ENCODE measurements around the gene UBE2F. TPM values are rescaled to one million over a fixed set of nuclear protein-coding genes. Genes with fewer than 3 reads are reported as not detected.

UBE2F gene
- total RNA-seq, 1 experiment from 2014 or later = 62.1 TPM

DNA sequence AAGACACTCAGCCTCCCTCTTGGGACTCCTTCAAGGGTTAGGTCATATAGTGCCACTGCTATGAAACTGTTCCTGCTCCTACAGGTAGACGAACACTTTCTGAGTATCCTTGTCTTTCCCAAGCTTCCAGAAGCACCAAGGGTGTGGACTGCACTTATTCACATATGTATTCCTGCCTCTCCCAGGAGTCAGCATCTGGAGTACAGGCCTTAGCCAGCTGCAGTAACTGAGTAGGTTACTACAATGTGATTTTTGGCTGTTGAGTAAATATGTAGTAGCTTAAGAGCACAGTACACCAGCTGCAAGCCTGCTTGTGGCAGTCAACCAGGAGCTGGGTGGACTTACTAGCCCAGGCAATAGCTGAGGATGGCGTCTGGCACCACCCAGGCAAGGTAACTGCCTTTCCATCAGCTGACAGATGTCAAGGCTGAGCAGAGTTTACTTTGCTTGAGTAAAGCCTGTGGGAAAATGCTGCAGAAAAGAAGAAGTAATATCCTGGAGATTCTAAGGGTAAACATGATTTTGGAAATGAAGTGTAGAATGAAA, 80.0 kb downstream of the UBE2F start:
- Histone ChIP-seq H3K4ac (ENCODE audit: low read depth, low read length) (no peak overlapping the region), H2BK15ac (ENCODE audit: low read depth, low read length) (no peak overlapping the region), H4K20me1 (ENCODE audit: control insufficient read depth, insufficient read depth, insufficient read length) (no peaks in the 10 kb centered on the region), H3K79me1 (ENCODE audit: insufficient read depth, low read depth, low read length, poor library complexity, severe bottlenecking) (no peaks in the 10 kb centered on the region), H3K56ac (ENCODE audit: insufficient read length, low read depth, low read length) (no peak overlapping the region), H3K79me2 (ENCODE audit: insufficient read depth, low read length) (no peaks in the 10 kb centered on the region), H3K27ac (ENCODE audit: insufficient read length, low read depth, low read length) (no peak overlapping the region), H3K27me3 (ENCODE audit: insufficient read depth, low read length) (no peaks in the 10 kb centered on the region), H3K4me1 (ENCODE audit: insufficient read depth, low read length) (no peaks in the 10 kb centered on the region), H4K5ac (ENCODE audit: insufficient read length, low read depth, low read length) (no peak overlapping the region), H2BK5ac (ENCODE audit: insufficient read length, low read length) (no peak overlapping the region), H3T11ph (ENCODE audit: low read length) (no peak overlapping the region), H4K91ac (ENCODE audit: insufficient read length, low read depth, low read length) (no peak overlapping the region), H2BK20ac (ENCODE audit: low read depth, low read length, poor library complexity, severe bottlenecking) (no peak overlapping the region), H2BK12ac (ENCODE audit: insufficient read length, low read depth, low read length) (no peak overlapping the region), H2AK5ac (ENCODE audit: insufficient read length, low read length) (no peak overlapping the region), H3K9me3 (ENCODE audit: control insufficient read depth, low read depth, low read length) (no peaks in the 10 kb centered on the region), H3K9ac (ENCODE audit: extremely low read depth, insufficient read length, low read length) (no peak overlapping the region), H3K18ac (ENCODE audit: insufficient read length, low read depth, low read length) (no peak overlapping the region), H3K23ac (ENCODE audit: insufficient read length, low read depth, low read length) (no peak overlapping the region), H3K4me2 (ENCODE audit: insufficient read depth, insufficient read length, low read length) (no peak overlapping the region), H4K8ac (replicated peaks; ENCODE audit: insufficient read length, low read depth, low read length) (no peak overlapping the region), H3K14ac (ENCODE audit: insufficient read depth, low read length) (no peak overlapping the region), H2BK120ac (ENCODE audit: low read depth, low read length, poor library complexity, severe bottlenecking) (no peak overlapping the region), H3K23me2 (ENCODE audit: insufficient read length, low read depth, low read length, poor library complexity, severe bottlenecking) (no peaks in the 10 kb centered on the region), H2AFZ (ENCODE audit: low read length) (no peak overlapping the region)
- peaks cover 7 to 44% (median 20%) of the 10 kb centered on the region in 3 experiments; a peak in 6 of 7 replicates for H3K36me3 Mint-ChIP-seq (ENCODE audit: insufficient read depth in 1 of 3, low read depth in 3 of 3)
- H3K4me1 Mint-ChIP-seq = 0 out of 4 replicates have a peak, but pooled peaks cover 0 to 2% of the 10 kb centered on the region in 2 experiments
- no peak overlapping the region for H3K27ac Mint-ChIP-seq
- peaks cover 15% of the 10 kb centered on the region for H3K27me3 Mint-ChIP-seq (ENCODE audit: low read depth)
- no CpG with 5 or more reads among the region's 2 CpGs for WGBS (ENCODE audit: extremely low coverage, insufficient read length, low lambda C conversion rate)
- peaks cover 11 to 20% of the 10 kb centered on the region in 2 experiments for H3K9me3 Mint-ChIP-seq
- no peak for DNase-seq
- no peak overlapping the region for H3K4me3 Mint-ChIP-seq
- TF ChIP-seq, protein P1, sequence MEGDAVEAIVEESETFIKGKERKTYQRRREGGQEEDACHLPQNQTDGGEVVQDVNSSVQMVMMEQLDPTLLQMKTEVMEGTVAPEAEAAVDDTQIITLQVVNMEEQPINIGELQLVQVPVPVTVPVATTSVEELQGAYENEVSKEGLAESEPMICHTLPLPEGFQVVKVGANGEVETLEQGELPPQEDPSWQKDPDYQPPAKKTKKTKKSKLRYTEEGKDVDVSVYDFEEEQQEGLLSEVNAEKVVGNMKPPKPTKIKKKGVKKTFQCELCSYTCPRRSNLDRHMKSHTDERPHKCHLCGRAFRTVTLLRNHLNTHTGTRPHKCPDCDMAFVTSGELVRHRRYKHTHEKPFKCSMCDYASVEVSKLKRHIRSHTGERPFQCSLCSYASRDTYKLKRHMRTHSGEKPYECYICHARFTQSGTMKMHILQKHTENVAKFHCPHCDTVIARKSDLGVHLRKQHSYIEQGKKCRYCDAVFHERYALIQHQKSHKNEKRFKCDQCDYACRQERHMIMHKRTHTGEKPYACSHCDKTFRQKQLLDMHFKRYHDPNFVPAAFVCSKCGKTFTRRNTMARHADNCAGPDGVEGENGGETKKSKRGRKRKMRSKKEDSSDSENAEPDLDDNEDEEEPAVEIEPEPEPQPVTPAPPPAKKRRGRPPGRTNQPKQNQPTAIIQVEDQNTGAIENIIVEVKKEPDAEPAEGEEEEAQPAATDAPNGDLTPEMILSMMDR (conservative IDR thresholded peaks at IDR 0.05) = no peak

Measured in H9 (cell line).